LHCN-M2 (cell line): ENCODE measurements around the gene VOPP1. TPM values are rescaled to one million over a fixed set of nuclear protein-coding genes. Genes with fewer than 3 reads are reported as not detected.
A peak's percentile ranks its signal among the peaks of the same experiment; 100 is the strongest.

Source experiments
- DNase-seq: peaks from one replicate; pipeline ENCODE4 v3.0.0-alpha.2; 2012; ENCODE audit warnings: low read depth
- total RNA-seq: library from RNA; depleted of rRNA; stranded (reverse); fragments of >200 nt; gene quantifications from 2 replicates; pipeline ENCODE4 v1.2.3, GENCODE V29; 2014

VOPP1 gene
- total RNA-seq, 1 experiment from 2014 or later, result 201 TPM

GRCh38 chr7:55556031-55556430 lies 16.3 kb downstream of the VOPP1 start:
- no peak for DNase-seq

- no peak for DNase-seq
Measured at GRCh38 chr7:55555160-55555559, 17.1 kb downstream of the VOPP1 start.

- no peak for DNase-seq
Measured at GRCh38 chr7:55554038-55554437, 18.3 kb downstream of the VOPP1 start.

GRCh38 chr7:55553024-55553345 lies 19.3 kb downstream of the VOPP1 start:
- DNase-seq, result no peak

GRCh38 chr7:55552320-55553023 lies 19.8 kb downstream of the VOPP1 start:
- DNase-seq, result peak; percentile 68

- no peak for DNase-seq
Measured at GRCh38 chr7:55550841-55551537, 21.3 kb downstream of the VOPP1 start.

GRCh38 chr7:55550010-55550663 lies 22.2 kb downstream of the VOPP1 start:
- no peak for DNase-seq

- no peak for DNase-seq
Measured at GRCh38 chr7:55549457-55549856, 22.8 kb downstream of the VOPP1 start.

GRCh38 chr7:55548295-55548731 lies 24.0 kb downstream of the VOPP1 start:
- DNase-seq, result no peak

GRCh38 chr7:55546814-55547213 lies 25.5 kb downstream of the VOPP1 start:
- DNase-seq, result peak; percentile 98

- DNase-seq, result peak; percentile 70
Measured at GRCh38 chr7:55545496-55545895, 26.8 kb downstream of the VOPP1 start.

- DNase-seq, result no peak
Measured at GRCh38 chr7:55540226-55540858, 32.0 kb downstream of the VOPP1 start.

GRCh38 chr7:55539380-55539779 lies 32.9 kb downstream of the VOPP1 start:
- peak; percentile 33 for DNase-seq

GRCh38 chr7:55538538-55538937 lies 33.8 kb downstream of the VOPP1 start:
- peak; percentile 96 for DNase-seq

GRCh38 chr7:55537458-55537990 lies 34.8 kb downstream of the VOPP1 start:
- DNase-seq, result no peak

- DNase-seq, result no peak
Measured at GRCh38 chr7:55536619-55537457, 35.5 kb downstream of the VOPP1 start.

GRCh38 chr7:55535617-55536016 lies 36.7 kb downstream of the VOPP1 start:
- DNase-seq, result no peak

GRCh38 chr7:55534916-55535590 lies 37.2 kb downstream of the VOPP1 start:
- no peak for DNase-seq

- DNase-seq, result peak; percentile 85
Measured at GRCh38 chr7:55534262-55534915, 37.9 kb downstream of the VOPP1 start.

GRCh38 chr7:55533729-55534080 lies 38.6 kb downstream of the VOPP1 start:
- DNase-seq, result peak; percentile 30
